Aorta (tissue), 5 donors: ENCODE results near the gene GAL. TPM values are rescaled to one million over a fixed set of nuclear protein-coding genes. Genes with fewer than 3 reads are reported as not detected.
A peak's percentile ranks its signal among the peaks of the same experiment; 100 is the strongest.

Experiments used
- ATAC-seq: fragments of 200-7000 bp; cut with Tn5 transposase; one replicate; pipeline ENCODE4 v1.9.1; 2022; ENCODE audit warnings: moderate library complexity; ENCODE audit not compliant: low FRiP score
- DNase-seq, 2 donors: peaks; one replicate each; pipeline ENCODE4 v3.0.0-alpha.2; 2020
- H3K27ac ChIP-seq, 2 donors: one replicate each; pipeline ENCODE4 v1.5.1; 2013; ENCODE audit warnings: low read length in 2 of 2, mild to moderate bottlenecking in 2 of 2, moderate library complexity in 2 of 2, control low read depth in 1 of 2, inconsistent platforms in 1 of 2, low read depth in 1 of 2
- H3K27me3 ChIP-seq, 2 donors: one replicate each; pipeline ENCODE4 v1.6.1; 2013; ENCODE audit warnings: control low read depth in 1 of 2, low read length in 1 of 2, mild to moderate bottlenecking in 1 of 2, moderate library complexity in 1 of 2; ENCODE audit not compliant: insufficient read depth in 2 of 2, control insufficient read depth in 1 of 2
- H3K36me3 ChIP-seq, 2 donors: one replicate each; pipeline ENCODE4 v1.6.1; 2013; ENCODE audit warnings: control low read depth in 1 of 2, low read length in 1 of 2, mild to moderate bottlenecking in 1 of 2; ENCODE audit not compliant: insufficient read depth in 2 of 2, control insufficient read depth in 1 of 2
- H3K4me1 ChIP-seq, 2 donors: one replicate each; pipeline ENCODE4 v1.6.1; 2013; ENCODE audit warnings: low read length in 2 of 2, control low read depth in 1 of 2, mild to moderate bottlenecking in 1 of 2, moderate library complexity in 1 of 2; ENCODE audit not compliant: insufficient read depth in 2 of 2, control insufficient read depth in 1 of 2
- H3K4me3 ChIP-seq, 2 donors: one replicate each; pipeline ENCODE4 v1.5.1; 2013; ENCODE audit warnings: low read length in 2 of 2, control low read depth in 1 of 2, mild to moderate bottlenecking in 1 of 2
- H3K9me3 ChIP-seq: one replicate; pipeline ENCODE4 v1.6.1; 2013; ENCODE audit warnings: mild to moderate bottlenecking, low read length; ENCODE audit not compliant: control insufficient read depth
- WGBS, 2 donors: extraction: QIAGEN DNeasy Blood & Tissue Kit; methylation state at CpG; one replicate each; pipeline ENCODE4 v1.1.7; 2013; 5-methylcytosine and 5-hydroxymethylcytosine counted together
- intact Hi-C, 2 donors: fragments of 100-400 bp; cut with DNase I; formaldehyde crosslinking; loops; one replicate each; pipeline versions ENCODE4 v1.14.2 to v1.15.0; 2022
- polyA plus RNA-seq, 2 donors: library from polyadenylated mRNA; stranded (reverse); fragments of 200-250 nt; gene quantifications; one replicate each; pipeline ENCODE4 v1.2.3, GENCODE V29; 2013
- total RNA-seq, 2 donors: library from RNA; stranded (reverse); fragmentation: NEBNext Ultra II Directional; extraction: Animal tissue kit (Norgen Biotek cat#: 25700); gene quantifications; one replicate each; pipeline ENCODE4 v1.2.1, GENCODE V29; 2021
- donor health status: healthy with polysubstance abuse.
- donor health status: Bipolar disorder and iron deficiency.
- donor health status: DM: no; HTN: no; CAD: no.
- donor health status: DM: no; HTN: no; CAD: no.
- donor health status: DM: yes; HTN: yes; CAD: no.

The GAL gene
- total and polyA plus RNA-seq, 4 donors, result 0.50 TPM; not detected in 3

GRCh38 chr11:68663482-68664010 is 20.8 kb upstream of the GAL start:
- 91 to 92% methylated on average over 18 of the region's 18 CpGs for WGBS, 2 donors
- intact Hi-C loops, result no loop called here

GRCh38 chr11:68664141-68664540 is 20.2 kb upstream of the GAL start:
- no peaks in the 10 kb centered on the region for H3K27me3 ChIP-seq
- no peak overlapping the region for H3K27ac ChIP-seq
- no peak for ATAC-seq
- H3K36me3 ChIP-seq, result no peaks in the 10 kb centered on the region
- peak in 1 of 2 donors; percentile 40 for DNase-seq
- 89 to 90% methylated on average over 9 of the region's 9 CpGs for WGBS, 2 donors
- intact Hi-C loops, result no loop called here
- no peaks in the 10 kb centered on the region for H3K4me1 ChIP-seq
- no peak overlapping the region for H3K4me3 ChIP-seq
- no peaks in the 10 kb centered on the region for H3K9me3 ChIP-seq

More at GRCh38 chr11:68663482-68664010, 20.8 kb upstream of the GAL start:
- DNase-seq (peak in 1 of 2 donors; percentile 58), ATAC-seq (no peak)
- Histone ChIP-seq H3K27me3 (no peaks in the 10 kb centered on the region), H3K36me3 (no peaks in the 10 kb centered on the region), H3K9me3 (no peaks in the 10 kb centered on the region), H3K4me3 (no peak overlapping the region), H3K4me1 (no peaks in the 10 kb centered on the region), H3K27ac (no peak overlapping the region)

- H3K36me3 ChIP-seq, result no peaks in the 10 kb centered on the region
- ATAC-seq, result no peak
- H3K4me3 ChIP-seq, result no peak overlapping the region
- intact Hi-C loops, result no loop called here
- no peaks in the 10 kb centered on the region for H3K4me1 ChIP-seq
- WGBS, 2 donors, result 89 to 92% methylated on average over 7 of the region's 7 CpGs
- no peaks in the 10 kb centered on the region for H3K27me3 ChIP-seq
- peak in 1 of 2 donors; percentile 64 for DNase-seq
- H3K27ac ChIP-seq, result no peak overlapping the region
- no peaks in the 10 kb centered on the region for H3K9me3 ChIP-seq
Observed at GRCh38 chr11:68664906-68665305, 19.4 kb upstream of the GAL start.

- ATAC-seq (no peak), DNase-seq (peak in 1 of 2 donors; percentile 68)
- Histone ChIP-seq H3K4me1 (no peaks in the 10 kb centered on the region), H3K36me3 (no peaks in the 10 kb centered on the region), H3K27ac (no peak overlapping the region), H3K4me3 (no peak overlapping the region), H3K27me3 (no peaks in the 10 kb centered on the region), H3K9me3 (no peaks in the 10 kb centered on the region)
- intact Hi-C loops, result no loop called here
- WGBS, 2 donors, result 59 to 76% methylated on average over 16 of the region's 16 CpGs
Observed at GRCh38 chr11:68665436-68665835, 18.9 kb upstream of the GAL start.

- Histone ChIP-seq H3K27me3 (no peaks in the 10 kb centered on the region), H3K4me3 (no peak overlapping the region), H3K4me1 (no peaks in the 10 kb centered on the region), H3K36me3 (no peaks in the 10 kb centered on the region), H3K9me3 (no peaks in the 10 kb centered on the region), H3K27ac (no peak overlapping the region)
- 56 to 88% methylated on average over 8 to 15 of the region's 15 CpGs for WGBS, 2 donors
- no peak for DNase-seq
- intact Hi-C loops, result no loop called here
- no peak for ATAC-seq
Observed at GRCh38 chr11:68666849-68667248, 17.5 kb upstream of the GAL start.

GRCh38 chr11:68667511-68668500 is 16.5 kb upstream of the GAL start:
- Histone ChIP-seq H3K4me1 (no peaks in the 10 kb centered on the region), H3K4me3 (no peak overlapping the region), H3K27me3 (no peaks in the 10 kb centered on the region), H3K27ac (no peak overlapping the region), H3K9me3 (no peaks in the 10 kb centered on the region), H3K36me3 (no peaks in the 10 kb centered on the region)
- intact Hi-C loops, result no loop called here
- 65 to 69% methylated on average over 21 of the region's 21 CpGs for WGBS, 2 donors
- ATAC-seq (no peak), DNase-seq (peak in 1 of 2 donors; percentile 28)

- Histone ChIP-seq H3K27ac (no peak overlapping the region), H3K4me1 (no peaks in the 10 kb centered on the region), H3K36me3 (no peaks in the 10 kb centered on the region), H3K9me3 (no peaks in the 10 kb centered on the region), H3K4me3 (no peak overlapping the region), H3K27me3 (no peaks in the 10 kb centered on the region)
- WGBS, 2 donors, result 93% methylated on average over 27 of the region's 27 CpGs
- ATAC-seq, result no peak
- intact Hi-C loops, result no loop called here
- DNase-seq, result peak; percentile 34 to 68
Observed at GRCh38 chr11:68669301-68670090, 14.8 kb upstream of the GAL start.

- intact Hi-C loops, result no loop called here
- Histone ChIP-seq H3K4me1 (no peaks in the 10 kb centered on the region), H3K4me3 (no peak overlapping the region), H3K36me3 (no peaks in the 10 kb centered on the region), H3K9me3 (no peaks in the 10 kb centered on the region), H3K27ac (no peak overlapping the region), H3K27me3 (no peaks in the 10 kb centered on the region)
- DNase-seq (peak in 1 of 2 donors; percentile 70), ATAC-seq (no peak)
- 89 to 92% methylated on average over 31 to 33 of the region's 33 CpGs for WGBS, 2 donors
Observed at GRCh38 chr11:68670208-68670992, 13.9 kb upstream of the GAL start.
